Measurements from ENCODE around the gene EEFSEC. TPM values are rescaled to one million over a fixed set of nuclear protein-coding genes. Genes with fewer than 3 reads are reported as not detected.

Gene EEFSEC
- total RNA-seq, 1 donor from 2014 or later, result 6.1 TPM

DNA sequence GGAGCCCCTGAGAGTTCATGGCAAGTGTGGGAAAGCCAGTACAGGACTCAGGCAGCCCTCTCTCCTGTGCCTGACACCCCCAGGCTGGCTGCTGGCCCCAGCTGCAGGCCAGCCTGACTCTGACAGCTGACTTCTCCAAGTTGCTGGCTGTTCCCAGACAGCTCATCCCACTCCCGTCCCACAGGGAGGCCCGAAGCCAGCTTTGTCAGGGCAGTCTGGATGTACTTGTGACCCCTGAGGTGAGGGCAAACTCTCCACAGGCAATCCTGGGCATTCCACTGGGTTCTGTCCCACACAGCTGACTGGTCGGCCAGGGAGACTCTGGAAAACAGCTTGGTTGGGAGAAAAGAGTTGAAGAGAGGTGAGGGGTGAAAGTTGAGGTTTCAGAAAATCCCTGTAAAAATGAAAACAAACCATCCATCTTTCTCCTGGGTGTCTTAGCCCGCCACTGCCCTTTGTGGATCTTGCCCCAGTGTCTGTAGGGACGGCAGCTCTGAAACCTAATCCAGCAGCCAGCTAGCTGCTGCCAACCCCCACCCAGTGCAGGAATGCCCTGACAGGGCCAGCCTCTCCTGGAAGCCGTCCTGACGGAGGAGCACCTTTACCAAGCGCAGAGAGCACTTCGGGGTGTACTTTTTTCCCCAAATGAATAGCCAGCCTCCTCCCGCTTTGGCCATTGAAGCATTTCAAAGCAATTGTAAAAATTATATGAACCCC lies 225.5 kb downstream of the EEFSEC start:
- DNase-seq (ENCODE audit: low read depth) (peak; percentile 69), FAIRE-seq (no peak)
- Histone ChIP-seq H3K27ac (ENCODE audit: low read depth, low read length) (no peak overlapping the region), H3K27me3 (ENCODE audit: insufficient read depth, low read length) (no peaks in the 10 kb centered on the region), H3K4me1 (ENCODE audit: insufficient read depth, low read length) (peaks cover 10% of the 10 kb centered on the region), H2AFZ (ENCODE audit: low read depth, low read length) (no peak overlapping the region), H3K36me3 (ENCODE audit: insufficient read depth, low read length) (no peaks in the 10 kb centered on the region), H4K20me1 (ENCODE audit: insufficient read depth, low read length) (peaks cover 7% of the 10 kb centered on the region), H3K4me2 (ENCODE audit: low read length) (peak overlapping the region; percentile 8), H3K4me3 (ENCODE audit: insufficient read depth, low read depth, low read length) (no peak overlapping the region), H3K9me3 (ENCODE audit: insufficient read depth, low read depth, low read length) (no peaks in the 10 kb centered on the region), H3K9ac (ENCODE audit: low read length) (no peak overlapping the region), H3K79me2 (ENCODE audit: insufficient read depth, low read length) (no peaks in the 10 kb centered on the region)
- Mint-ChIP-seq H3K27ac (ENCODE audit: unreplicated experiment) (no peak overlapping the region), H3K9me3 (ENCODE audit: unreplicated experiment) (no peaks in the 10 kb centered on the region), H3K4me1 (ENCODE audit: low read depth, unreplicated experiment) (peaks cover 25% of the 10 kb centered on the region), H3K27me3 (ENCODE audit: low read depth, unreplicated experiment) (peaks cover 23% of the 10 kb centered on the region), H3K36me3 (ENCODE audit: low read depth, unreplicated experiment) (peaks cover 4% of the 10 kb centered on the region), H3K4me3 (ENCODE audit: unreplicated experiment) (no peak overlapping the region)
- TF ChIP-seq, protein P1, sequence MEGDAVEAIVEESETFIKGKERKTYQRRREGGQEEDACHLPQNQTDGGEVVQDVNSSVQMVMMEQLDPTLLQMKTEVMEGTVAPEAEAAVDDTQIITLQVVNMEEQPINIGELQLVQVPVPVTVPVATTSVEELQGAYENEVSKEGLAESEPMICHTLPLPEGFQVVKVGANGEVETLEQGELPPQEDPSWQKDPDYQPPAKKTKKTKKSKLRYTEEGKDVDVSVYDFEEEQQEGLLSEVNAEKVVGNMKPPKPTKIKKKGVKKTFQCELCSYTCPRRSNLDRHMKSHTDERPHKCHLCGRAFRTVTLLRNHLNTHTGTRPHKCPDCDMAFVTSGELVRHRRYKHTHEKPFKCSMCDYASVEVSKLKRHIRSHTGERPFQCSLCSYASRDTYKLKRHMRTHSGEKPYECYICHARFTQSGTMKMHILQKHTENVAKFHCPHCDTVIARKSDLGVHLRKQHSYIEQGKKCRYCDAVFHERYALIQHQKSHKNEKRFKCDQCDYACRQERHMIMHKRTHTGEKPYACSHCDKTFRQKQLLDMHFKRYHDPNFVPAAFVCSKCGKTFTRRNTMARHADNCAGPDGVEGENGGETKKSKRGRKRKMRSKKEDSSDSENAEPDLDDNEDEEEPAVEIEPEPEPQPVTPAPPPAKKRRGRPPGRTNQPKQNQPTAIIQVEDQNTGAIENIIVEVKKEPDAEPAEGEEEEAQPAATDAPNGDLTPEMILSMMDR (IDR thresholded peaks at IDR 0.05; ENCODE audit: insufficient read depth, low read depth, low read length), result no peak
- no peak for TF ChIP-seq EZH2 (IDR thresholded peaks at IDR 0.05; ENCODE audit: insufficient read depth, low read length)

DNA sequence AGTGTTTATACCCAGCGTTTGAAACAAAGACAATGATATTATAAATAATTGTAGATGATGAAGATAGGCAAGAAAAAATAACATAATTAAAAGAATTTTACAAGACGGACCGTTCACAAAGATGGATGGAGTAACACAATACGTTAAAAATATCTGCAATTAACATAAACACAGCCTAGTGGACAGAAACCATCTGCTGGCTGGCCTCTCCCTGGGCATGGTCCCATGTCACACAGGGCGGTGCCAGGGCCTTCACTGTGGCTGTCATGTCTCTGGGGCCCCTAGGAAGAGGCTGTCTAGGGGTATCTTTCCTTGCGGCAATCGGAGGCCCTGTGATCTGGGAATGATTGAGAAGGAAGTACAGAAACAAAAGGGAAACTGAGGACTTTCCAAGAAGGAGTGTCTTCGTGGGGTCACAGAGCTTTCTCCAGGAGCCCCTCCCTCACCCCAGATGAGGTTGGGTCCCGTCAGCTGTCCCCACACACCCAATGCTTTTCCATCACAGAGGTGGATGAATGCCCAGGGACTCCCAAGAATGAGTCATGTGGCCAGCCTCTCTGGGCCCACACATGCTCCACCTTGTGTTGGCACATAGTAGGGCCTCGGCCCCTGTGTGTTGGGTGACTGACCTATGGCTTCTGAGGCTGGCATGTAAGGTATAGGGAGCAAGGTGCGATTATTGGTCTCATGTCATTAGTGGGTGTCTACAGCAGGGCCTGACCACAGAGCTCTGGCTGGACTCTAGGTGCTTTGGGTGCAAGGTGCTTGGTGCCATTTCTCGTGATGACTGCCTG lies 226.3 kb downstream of the EEFSEC start:
- Histone ChIP-seq H3K36me3 (ENCODE audit: insufficient read depth, low read length) (no peaks in the 10 kb centered on the region), H3K4me1 (ENCODE audit: insufficient read depth, low read length) (peaks cover 15% of the 10 kb centered on the region), H3K4me2 (ENCODE audit: low read length) (no peak overlapping the region), H3K27ac (ENCODE audit: low read depth, low read length) (no peak overlapping the region), H3K27me3 (ENCODE audit: insufficient read depth, low read length) (no peaks in the 10 kb centered on the region), H3K9ac (ENCODE audit: low read length) (no peak overlapping the region), H3K9me3 (ENCODE audit: insufficient read depth, low read depth, low read length) (no peaks in the 10 kb centered on the region), H3K4me3 (ENCODE audit: insufficient read depth, low read depth, low read length) (no peak overlapping the region), H2AFZ (ENCODE audit: low read depth, low read length) (no peak overlapping the region), H3K79me2 (ENCODE audit: insufficient read depth, low read length) (no peaks in the 10 kb centered on the region), H4K20me1 (ENCODE audit: insufficient read depth, low read length) (peaks cover 8% of the 10 kb centered on the region)
- no peak overlapping the region for H3K27ac Mint-ChIP-seq (ENCODE audit: unreplicated experiment)
- H3K4me3 Mint-ChIP-seq (ENCODE audit: unreplicated experiment), result no peak overlapping the region
- no peak for DNase-seq (ENCODE audit: low read depth)
- TF ChIP-seq, protein P1 (IDR thresholded peaks at IDR 0.05; ENCODE audit: insufficient read depth, low read depth, low read length), result no peak
- no peak for TF ChIP-seq EZH2 (IDR thresholded peaks at IDR 0.05; ENCODE audit: insufficient read depth, low read length)
- peaks cover 29% of the 10 kb centered on the region for H3K4me1 Mint-ChIP-seq (ENCODE audit: low read depth, unreplicated experiment)
- FAIRE-seq, result no peak
- peaks cover 4% of the 10 kb centered on the region for H3K36me3 Mint-ChIP-seq (ENCODE audit: low read depth, unreplicated experiment)
- H3K27me3 Mint-ChIP-seq (ENCODE audit: low read depth, unreplicated experiment), result peaks cover 24% of the 10 kb centered on the region
- no peaks in the 10 kb centered on the region for H3K9me3 Mint-ChIP-seq (ENCODE audit: unreplicated experiment)
